Activated CD4-positive, alpha-beta T cell treated with anti-CD3 and anti-CD28 coated beads for 4 hours (primary cell): ENCODE data around the gene DGKQ.

Experiments used
- DNase-seq, 2 donors: peaks; one replicate each; pipeline ENCODE4 v3.0.0-alpha.2; 2020

The DGKQ gene

GRCh38 chr4:973431-974397, at the start of gene DGKQ:
TSS of gene DGKQ (minus strand) at chr4:973569. CDS start at chr4:973482, 87 bp downstream.
- DNase-seq: peak; percentile 87 to 89

DNA sequence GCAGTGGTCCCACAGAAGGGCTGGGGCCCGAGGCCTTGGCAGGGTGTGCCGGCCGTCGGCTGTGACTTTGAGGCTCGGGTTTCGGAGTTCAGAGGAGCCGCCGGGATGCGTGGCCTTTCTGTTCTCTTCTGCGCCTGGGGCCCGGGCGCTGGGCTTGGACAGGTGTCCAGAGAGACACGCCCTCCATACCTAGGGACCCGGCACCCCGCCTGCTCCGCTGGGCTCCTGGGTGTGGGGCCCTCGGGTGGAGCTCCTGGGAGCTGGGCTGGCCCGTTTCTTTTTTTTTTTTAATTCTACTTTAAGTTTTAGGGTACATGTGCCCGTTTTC, 49.3 kb upstream of the DGKQ start:
- no peak for DNase-seq

DNA sequence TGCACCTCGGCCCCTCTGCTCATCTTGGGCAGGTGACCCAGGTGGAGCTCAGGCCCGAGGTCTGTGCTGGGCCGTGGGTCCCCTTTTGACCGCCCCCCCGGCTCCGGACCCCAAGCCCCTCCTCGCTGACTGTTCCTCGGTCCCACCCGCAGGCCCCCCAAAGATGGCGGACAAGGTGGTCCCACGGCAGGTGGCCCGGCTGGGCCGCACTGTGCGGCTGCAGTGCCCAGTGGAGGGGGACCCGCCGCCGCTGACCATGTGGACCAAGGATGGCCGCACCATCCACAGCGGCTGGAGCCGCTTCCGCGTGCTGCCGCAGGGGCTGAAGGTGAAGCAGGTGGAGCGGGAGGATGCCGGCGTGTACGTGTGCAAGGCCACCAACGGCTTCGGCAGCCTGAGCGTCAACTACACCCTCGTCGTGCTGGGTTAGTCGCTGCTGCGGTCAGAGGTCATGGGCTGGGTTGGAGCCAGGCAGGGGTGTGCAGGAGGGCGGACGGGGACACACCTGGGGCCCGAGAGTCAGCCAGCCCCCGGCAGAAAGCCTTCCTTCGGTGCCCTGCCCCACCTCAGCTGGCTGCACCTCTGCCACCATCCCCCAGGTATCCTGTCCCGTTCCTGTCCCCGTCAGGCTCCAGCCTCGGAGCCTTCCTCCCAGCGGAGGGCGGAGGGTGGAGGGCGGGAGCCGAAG, 48.8 kb upstream of the DGKQ start:
- DNase-seq: no peak

GRCh38 chr4:1021386-1022050, 48.1 kb upstream of the DGKQ start:
- DNase-seq: no peak

GRCh38 chr4:1019729-1020470, 46.5 kb upstream of the DGKQ start:
- no peak for DNase-seq

GRCh38 chr4:1019320-1019719, 46.0 kb upstream of the DGKQ start:
- DNase-seq: no peak

- no peak for DNase-seq
Observed at GRCh38 chr4:1018147-1019020, 45.0 kb upstream of the DGKQ start.

GRCh38 chr4:1017706-1018105, 44.3 kb upstream of the DGKQ start:
- no peak for DNase-seq

DNA sequence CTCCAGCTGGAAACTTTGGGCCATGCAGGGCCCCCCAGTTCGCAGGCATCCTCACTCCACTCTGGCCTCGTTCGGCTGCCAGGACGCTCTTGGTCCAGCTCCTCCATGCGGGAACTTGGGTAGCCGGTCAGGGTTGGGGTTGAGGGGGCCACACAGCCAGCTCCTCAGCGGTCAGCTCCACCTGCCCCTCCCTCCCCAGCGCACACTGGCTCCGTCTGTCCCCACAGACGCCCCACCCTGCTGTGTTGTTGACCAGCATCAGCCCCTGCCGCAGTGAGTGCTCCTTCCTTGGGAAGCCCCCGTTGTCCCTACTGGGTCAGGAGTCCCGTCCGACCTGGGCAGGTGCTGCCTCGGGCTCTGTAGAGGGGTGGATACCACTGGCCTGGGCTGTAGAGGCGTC, 43.8 kb upstream of the DGKQ start:
- DNase-seq: no peak

GRCh38 chr4:1015746-1016145, 42.4 kb upstream of the DGKQ start:
- DNase-seq: no peak

GRCh38 chr4:1015179-1015578, 41.8 kb upstream of the DGKQ start:
- DNase-seq: no peak

DNA sequence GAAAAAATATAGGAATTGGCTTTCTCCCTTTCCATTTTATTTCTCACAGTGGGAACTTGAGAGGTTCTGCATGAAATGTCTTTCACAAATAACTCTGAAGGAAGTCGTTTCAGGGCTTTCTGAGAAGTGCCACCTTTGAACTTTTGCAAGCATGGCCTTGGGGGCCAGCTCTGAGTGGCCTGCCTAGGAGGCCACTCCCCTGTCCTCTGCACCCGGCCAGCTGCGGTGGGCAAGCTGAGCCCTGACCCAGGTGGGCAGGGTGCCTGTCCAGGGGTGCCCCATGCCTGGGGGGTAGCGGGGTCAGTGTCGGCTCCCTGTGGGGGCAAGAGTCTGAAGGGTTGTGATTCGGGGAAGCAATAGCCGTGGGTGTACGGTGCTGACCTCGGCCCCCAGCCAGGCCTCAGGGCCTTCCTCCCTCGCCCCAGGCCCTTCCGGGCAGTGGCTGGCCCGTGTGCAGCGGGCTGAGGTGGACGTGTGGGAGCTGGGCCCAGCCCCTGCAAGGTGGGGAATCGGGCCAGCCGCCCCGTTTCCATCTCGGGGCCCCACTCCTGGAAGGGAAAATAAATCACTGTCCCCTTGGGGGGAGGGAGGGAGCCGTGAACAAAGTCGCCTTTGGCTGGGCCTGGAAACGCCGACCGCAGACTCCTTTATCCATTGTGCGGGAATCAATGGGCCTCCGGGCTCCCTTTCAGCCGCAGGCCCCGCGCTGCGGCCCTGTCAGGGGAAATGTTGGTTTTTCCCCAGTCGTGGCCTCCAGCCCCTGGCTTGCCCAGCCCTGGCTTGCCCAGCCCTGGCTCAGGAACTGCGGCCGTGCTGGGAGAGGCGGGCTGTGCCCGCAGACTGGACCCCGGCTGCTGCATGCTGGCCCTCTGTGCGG, 41.2 kb upstream of the DGKQ start:
- no peak for DNase-seq

- no peak for DNase-seq
Observed at GRCh38 chr4:1013225-1014073, 40.1 kb upstream of the DGKQ start.

GRCh38 chr4:1012034-1012739, 38.8 kb upstream of the DGKQ start:
- DNase-seq: peak; percentile 33 to 35

DNA sequence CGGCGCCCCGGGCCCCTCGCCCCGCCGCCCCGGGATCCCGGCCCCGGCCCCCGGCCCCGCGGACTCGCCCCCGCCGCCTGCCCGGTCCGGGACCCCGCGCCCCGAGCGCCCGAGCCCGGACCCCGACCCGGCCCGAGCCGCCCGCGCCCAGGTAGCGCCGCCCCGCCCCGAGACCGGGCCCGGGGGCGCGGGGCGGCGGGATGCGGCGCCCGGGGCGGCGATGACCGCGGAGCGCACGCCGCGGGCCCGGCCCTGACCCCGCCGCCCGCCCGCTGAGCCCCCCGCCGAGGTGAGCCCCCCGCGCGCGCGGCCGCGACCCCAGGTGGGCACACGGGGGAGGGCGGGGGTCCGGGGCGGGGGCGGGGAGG, 38.3 kb upstream of the DGKQ start:
- no peak for DNase-seq

- DNase-seq: peak; percentile 94
Observed at GRCh38 chr4:1011022-1011665, 37.8 kb upstream of the DGKQ start, which contains the start of gene FGFRL1. TSS of gene FGFRL1 (plus strand) at chr4:1011626. CDS start at chr4:1012486, 860 bp downstream.

GRCh38 chr4:1010395-1011021, 37.1 kb upstream of the DGKQ start:
- peak; percentile 58 to 61 for DNase-seq
